Prostate gland (tissue), 2 donors: ENCODE measurements around the gene BMPR2. TPM values are rescaled to one million over a fixed set of nuclear protein-coding genes. Genes with fewer than 3 reads are reported as not detected.

Experiments used
- DNase-seq: peaks from one replicate; pipeline ENCODE4 v3.0.0-alpha.2; 2019; ENCODE audit warnings: low spot score
- H3K27ac ChIP-seq, 2 donors: fragments of 200-600 bp; sonication (generic); 2 replicates each; pipeline ENCODE4 v1.5.1; 2017 to 2019
- H3K27me3 ChIP-seq: fragments of 200-600 bp; sonication (generic); replicated peaks from 2 replicates; pipeline ENCODE4 v1.5.1; 2019; ENCODE audit not compliant: insufficient read depth
- H3K36me3 ChIP-seq, 2 donors: fragments of 200-600 bp; sonication (generic); 1 replicate in 1 of 2; 2 replicates in 1 of 2; pipeline versions ENCODE4 v1.5.1 to v1.8.1; 2017 to 2019
- H3K4me1 ChIP-seq: fragments of 200-600 bp; sonication (generic); replicated peaks from 2 replicates; pipeline ENCODE4 v1.5.1; 2019
- H3K4me3 ChIP-seq, 2 donors: fragments of 200-600 bp; sonication (generic); 2 replicates each; pipeline ENCODE4 v1.5.1; 2017 to 2019
- H3K9me3 ChIP-seq: fragments of 200-600 bp; sonication (generic); 2 replicates; pipeline ENCODE4 v1.5.1; 2017
- CTCF ChIP-seq, 4 experiments: fragments of 200-600 bp in 2 of 4; fragments of 450-650 bp in 2 of 4; sonication (generic) in 2 of 4; IDR thresholded peaks; 1 replicate in 3 of 4; 2 replicates in 1 of 4; pipeline ENCODE4 v1.5.1; 2016 to 2019; ENCODE audit warnings: antibody characterized with exemption in 4 of 4, mild to moderate bottlenecking in 2 of 4, moderate library complexity in 2 of 4
- POLR2A ChIP-seq: fragments of 450-650 bp; IDR thresholded peaks from one replicate; pipeline ENCODE4 v1.6.1; 2016; ENCODE audit warnings: antibody characterized with exemption, mild to moderate bottlenecking
- POLR2AphosphoS5 ChIP-seq: sonication (generic); formaldehyde crosslinking; IDR thresholded peaks from one replicate; pipeline ENCODE4 v1.6.1; 2017; ENCODE audit warnings: antibody characterized with exemption
- WGBS: methylation state at CpG from one replicate; pipeline ENCODE4 v1.1.5; 2018; 5-methylcytosine and 5-hydroxymethylcytosine counted together
- intact Hi-C: fragments of 100-400 bp; cut with DNase I; formaldehyde crosslinking; loops from one replicate; pipeline ENCODE4 v1.14.2; 2022
- total RNA-seq, 2 donors: library from RNA; depleted of rRNA; stranded (reverse); fragments of >200 nt; gene quantifications; one replicate each; pipeline ENCODE4 v1.1.0, GENCODE V29; 2016

The BMPR2 gene
- total RNA-seq, 2 donors from 2014 or later: 41.1 to 69.9 TPM

- TF ChIP-seq CTCF (IDR thresholded peaks at IDR 0.05) (no peak), POLR2AphosphoS5 (no peak), POLR2A (no peak)
- Histone ChIP-seq H3K4me3 (no peak overlapping the region), H3K9me3 (no peaks in the 10 kb centered on the region), H3K27ac (no peak overlapping the region), H3K4me1 (no peaks in the 10 kb centered on the region), H3K27me3 (no peaks in the 10 kb centered on the region), H3K36me3 (no peaks in the 10 kb centered on the region)
- DNase-seq: no peak
- intact Hi-C loops: no loop called here
- 66% methylated on average over 1 of the region's 1 CpG for WGBS
These were observed 29.7 kb downstream of the BMPR2 start for GRCh38 chr2:202405798-202406197.

- H3K36me3 ChIP-seq: no peaks in the 10 kb centered on the region
- 79% methylated on average over 2 of the region's 2 CpGs for WGBS
- intact Hi-C loops: no loop called here
These were observed 30.4 kb downstream of the BMPR2 start for GRCh38 chr2:202406445-202406978.

GRCh38 chr2:202408546-202409140, 32.5 kb downstream of the BMPR2 start:
- TF ChIP-seq CTCF (IDR thresholded peaks at IDR 0.05): no peak
- no peak for TF ChIP-seq POLR2AphosphoS5
- no peak for TF ChIP-seq POLR2A
- WGBS: 61% methylated on average over 6 of the region's 6 CpGs

More at GRCh38 chr2:202406445-202406978, 30.4 kb downstream of the BMPR2 start:
- Histone ChIP-seq H3K27me3 (no peaks in the 10 kb centered on the region), H3K4me1 (no peaks in the 10 kb centered on the region), H3K27ac (no peak overlapping the region), H3K9me3 (no peaks in the 10 kb centered on the region), H3K4me3 (no peak overlapping the region)
- no peak for DNase-seq
- no peak for TF ChIP-seq CTCF (IDR thresholded peaks at IDR 0.05)
- TF ChIP-seq POLR2AphosphoS5: no peak
- TF ChIP-seq POLR2A: no peak

GRCh38 chr2:202410092-202410491, 34.0 kb downstream of the BMPR2 start:
- Histone ChIP-seq H3K36me3 (no peaks in the 10 kb centered on the region), H3K9me3 (no peaks in the 10 kb centered on the region), H3K27me3 (no peaks in the 10 kb centered on the region), H3K4me1 (no peaks in the 10 kb centered on the region), H3K27ac (no peak overlapping the region), H3K4me3 (no peak overlapping the region)
- TF ChIP-seq POLR2AphosphoS5: no peak
- TF ChIP-seq POLR2A: no peak
- TF ChIP-seq CTCF (IDR thresholded peaks at IDR 0.05): no peak
- no peak for DNase-seq
- 98% methylated on average over 5 of the region's 5 CpGs for WGBS
- intact Hi-C loops: no loop called here

More at GRCh38 chr2:202408546-202409140, 32.5 kb downstream of the BMPR2 start:
- Histone ChIP-seq H3K27ac (no peak overlapping the region), H3K9me3 (no peaks in the 10 kb centered on the region), H3K36me3 (no peaks in the 10 kb centered on the region), H3K27me3 (no peaks in the 10 kb centered on the region), H3K4me3 (no peak overlapping the region), H3K4me1 (no peaks in the 10 kb centered on the region)
- intact Hi-C loops: no loop called here
- DNase-seq: no peak

GRCh38 chr2:202411097-202411496, 35.0 kb downstream of the BMPR2 start:
- intact Hi-C loops: no loop called here
- Histone ChIP-seq H3K4me3 (no peak overlapping the region), H3K36me3 (no peaks in the 10 kb centered on the region), H3K27me3 (no peaks in the 10 kb centered on the region), H3K27ac (no peak overlapping the region), H3K9me3 (no peaks in the 10 kb centered on the region), H3K4me1 (no peaks in the 10 kb centered on the region)
- DNase-seq: no peak
- 92% methylated on average over 1 of the region's 1 CpG for WGBS
- TF ChIP-seq CTCF (IDR thresholded peaks at IDR 0.05) (no peak), POLR2A (no peak), POLR2AphosphoS5 (no peak)
